Erythroblast (primary cell): ENCODE results near the gene GNG2.

ENCODE experiments used
- GATA1 ChIP-seq: IDR thresholded peaks from 2 replicates; pipeline ENCODE4 v1.6.1; 2011; ENCODE audit warnings: low read depth, mild to moderate bottlenecking, control low read depth, low read length, moderate library complexity
- POLR2A ChIP-seq: IDR thresholded peaks from 2 replicates; pipeline ENCODE4 v1.6.1; 2011; ENCODE audit warnings: mild to moderate bottlenecking, low read length

- TF ChIP-seq POLR2A (no peak), GATA1 (no peak)
Measured at GRCh38 chr14:51817326-51817725, 43.1 kb upstream of the GNG2 start.
